OCI-LY3 (cell line): ENCODE data around the gene PGLYRP4.

Experiments used
- EZH2phosphoT487 ChIP-seq: fragments of 200-600 bp; shearing (Covaris generic); IDR thresholded peaks from 2 replicates; pipeline ENCODE4 v1.6.1; 2018; ENCODE audit warnings: antibody characterized with exemption, mixed run types, low read depth
- TF ChIP-seq, protein P1 (sequence below): fragments of 200-600, 300-600 bp; sonication (generic); IDR thresholded peaks from 2 replicates; pipeline ENCODE4 v1.5.1; 2014; ENCODE audit warnings: antibody characterized with exemption, low read length, low read depth

DNA sequence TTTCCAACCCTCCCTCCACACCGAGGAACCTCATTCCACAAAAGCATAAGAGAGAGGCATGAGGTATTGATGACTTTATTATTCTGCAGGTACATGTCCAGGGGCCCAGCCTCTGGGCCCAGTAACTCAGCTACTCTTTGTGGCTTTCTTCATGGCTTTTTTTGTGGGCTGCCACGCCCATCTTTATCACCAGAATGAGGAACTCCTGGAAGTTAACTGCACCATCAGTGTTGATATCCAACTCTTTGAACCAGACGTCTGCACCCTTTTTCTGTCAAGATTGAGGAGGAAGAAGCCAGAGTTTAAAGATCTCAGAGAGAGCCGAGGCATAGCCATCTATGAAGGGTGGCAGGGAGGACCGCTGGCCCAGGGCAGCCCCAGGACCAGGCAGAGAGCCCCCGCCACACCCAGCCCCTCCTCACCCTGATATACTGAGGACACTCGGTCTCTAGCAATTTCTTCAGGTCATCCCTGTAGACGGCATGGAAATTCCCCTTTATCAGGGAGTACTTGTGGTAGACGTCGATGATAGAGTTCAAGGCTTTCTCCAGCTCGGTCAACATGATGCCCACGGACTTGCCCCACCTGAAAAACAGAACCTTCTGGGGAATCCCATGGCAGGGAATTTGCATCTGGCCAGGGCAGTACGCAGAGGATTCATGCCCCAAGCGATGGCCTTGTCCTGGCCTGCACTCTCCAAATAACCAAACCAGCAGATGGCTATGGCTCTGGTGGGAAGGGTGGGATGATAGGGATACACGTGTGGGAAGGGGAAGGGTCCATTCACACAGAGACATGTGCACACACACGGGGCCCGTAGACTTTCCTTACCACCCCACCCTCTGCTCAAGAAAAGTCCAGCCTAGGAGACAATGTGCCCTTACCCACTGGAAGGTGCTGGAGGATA lies 41.6 kb upstream of the PGLYRP4 start:
- TF ChIP-seq, protein P1, sequence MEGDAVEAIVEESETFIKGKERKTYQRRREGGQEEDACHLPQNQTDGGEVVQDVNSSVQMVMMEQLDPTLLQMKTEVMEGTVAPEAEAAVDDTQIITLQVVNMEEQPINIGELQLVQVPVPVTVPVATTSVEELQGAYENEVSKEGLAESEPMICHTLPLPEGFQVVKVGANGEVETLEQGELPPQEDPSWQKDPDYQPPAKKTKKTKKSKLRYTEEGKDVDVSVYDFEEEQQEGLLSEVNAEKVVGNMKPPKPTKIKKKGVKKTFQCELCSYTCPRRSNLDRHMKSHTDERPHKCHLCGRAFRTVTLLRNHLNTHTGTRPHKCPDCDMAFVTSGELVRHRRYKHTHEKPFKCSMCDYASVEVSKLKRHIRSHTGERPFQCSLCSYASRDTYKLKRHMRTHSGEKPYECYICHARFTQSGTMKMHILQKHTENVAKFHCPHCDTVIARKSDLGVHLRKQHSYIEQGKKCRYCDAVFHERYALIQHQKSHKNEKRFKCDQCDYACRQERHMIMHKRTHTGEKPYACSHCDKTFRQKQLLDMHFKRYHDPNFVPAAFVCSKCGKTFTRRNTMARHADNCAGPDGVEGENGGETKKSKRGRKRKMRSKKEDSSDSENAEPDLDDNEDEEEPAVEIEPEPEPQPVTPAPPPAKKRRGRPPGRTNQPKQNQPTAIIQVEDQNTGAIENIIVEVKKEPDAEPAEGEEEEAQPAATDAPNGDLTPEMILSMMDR = no peak
- TF ChIP-seq EZH2phosphoT487 = no peak
